Kidney (tissue), 14 donors: ENCODE results near the gene CNOT11. TPM values are rescaled to one million over a fixed set of nuclear protein-coding genes. Genes with fewer than 3 reads are reported as not detected.

Experiments used
- DNase-seq, 5 donors: peaks; one replicate each; pipeline ENCODE4 v3.0.0-alpha.2; 2013 to 2020
- FAIRE-seq: peaks from 2 replicates; lab custom pipeline; 2012; peaks lifted over from hg19 to GRCh38; lab: Jason Lieb, UNC
- H3K27ac ChIP-seq, 2 donors: one replicate each; pipeline ENCODE4 v1.7.0; 2013; ENCODE audit warnings: low read depth in 2 of 2, low read length in 2 of 2, inconsistent platforms in 1 of 2
- H3K27me3 ChIP-seq: one replicate; pipeline ENCODE4 v1.7.1; 2013; ENCODE audit warnings: low read length, inconsistent platforms; ENCODE audit not compliant: control insufficient read depth, insufficient read depth
- H3K36me3 ChIP-seq, 3 donors: one replicate each; pipeline versions ENCODE4 v1.7.0 to v1.7.1; 2013; ENCODE audit warnings: low read length in 3 of 3, control low read depth in 1 of 3, inconsistent platforms in 1 of 3; ENCODE audit not compliant: insufficient read depth in 3 of 3, control insufficient read depth in 2 of 3
- H3K4me1 ChIP-seq, 3 donors: one replicate each; pipeline versions ENCODE4 v1.7.0 to v1.7.1; 2013; ENCODE audit warnings: low read length in 3 of 3, inconsistent platforms in 1 of 3, low read depth in 1 of 3; ENCODE audit not compliant: control insufficient read depth in 2 of 3, insufficient read depth in 2 of 3
- H3K4me3 ChIP-seq, 3 donors: one replicate each; pipeline versions ENCODE4 v1.7.0 to v1.8.1; 2013; ENCODE audit warnings: low read length in 3 of 3, control low read depth in 1 of 3, inconsistent platforms in 1 of 3
- H3K9ac ChIP-seq, 3 donors: one replicate each; pipeline versions ENCODE4 v1.7.0 to v1.7.1; 2013; ENCODE audit warnings: low read length in 3 of 3, control low read depth in 1 of 3, inconsistent platforms in 1 of 3
- H3K9me3 ChIP-seq, 3 donors: one replicate each; pipeline versions ENCODE4 v1.7.0 to v1.7.1; 2013; ENCODE audit warnings: low read length in 3 of 3, control low read depth in 1 of 3, inconsistent platforms in 1 of 3; ENCODE audit not compliant: control insufficient read depth in 2 of 3, insufficient read depth in 1 of 3
- intact Hi-C: fragments of 100-400 bp; cut with DNase I; formaldehyde crosslinking; loops from one replicate; pipeline ENCODE4 v1.11.1; 2022
- polyA plus RNA-seq: library from polyadenylated mRNA; stranded (reverse); fragments of 350-450 nt; fragmentation: Illumina TruSeq; extraction: RNeasy Lipid Tissue Mini Kit (QIAGEN cat#74804); gene quantifications from one replicate; pipeline ENCODE4 v1.2.3, GENCODE V29; 2014; ENCODE audit warnings: low read depth, low replicate concordance; ENCODE audit not compliant: insufficient read depth
- total RNA-seq: library from RNA; stranded (reverse); fragmentation: NEBNext Ultra II Directional; extraction: Animal tissue kit (Norgen Biotek cat#: 25700); gene quantifications from one replicate; pipeline ENCODE4 v1.2.1, GENCODE V29; 2021
- TF ChIP-seq, protein P1 (sequence below): IDR thresholded peaks from 3 replicates; pipeline ENCODE4 v1.5.1; 2012; ENCODE audit warnings: mild to moderate bottlenecking, moderate library complexity, borderline replicate concordance; ENCODE audit not compliant: insufficient read depth; ENCODE audit errors: extremely low read depth
- donor health status: control.
- donor health status: control.
- donor health status: control.
- donor health status: control.
- donor health status: control.
- donor health status: DM: yes; HTN: yes; CAD: no.
- donor health status: Normal renal cell carcinoma (clear cell type).

CNOT11 gene
- total and polyA plus RNA-seq, 2 donors from 2014 or later = 28.4 to 45.7 TPM

GRCh38 chr2:101307950-101308431 is 55.3 kb downstream of the CNOT11 start:
- H3K36me3 ChIP-seq = no peaks in the 10 kb centered on the region
- TF ChIP-seq, protein P1, sequence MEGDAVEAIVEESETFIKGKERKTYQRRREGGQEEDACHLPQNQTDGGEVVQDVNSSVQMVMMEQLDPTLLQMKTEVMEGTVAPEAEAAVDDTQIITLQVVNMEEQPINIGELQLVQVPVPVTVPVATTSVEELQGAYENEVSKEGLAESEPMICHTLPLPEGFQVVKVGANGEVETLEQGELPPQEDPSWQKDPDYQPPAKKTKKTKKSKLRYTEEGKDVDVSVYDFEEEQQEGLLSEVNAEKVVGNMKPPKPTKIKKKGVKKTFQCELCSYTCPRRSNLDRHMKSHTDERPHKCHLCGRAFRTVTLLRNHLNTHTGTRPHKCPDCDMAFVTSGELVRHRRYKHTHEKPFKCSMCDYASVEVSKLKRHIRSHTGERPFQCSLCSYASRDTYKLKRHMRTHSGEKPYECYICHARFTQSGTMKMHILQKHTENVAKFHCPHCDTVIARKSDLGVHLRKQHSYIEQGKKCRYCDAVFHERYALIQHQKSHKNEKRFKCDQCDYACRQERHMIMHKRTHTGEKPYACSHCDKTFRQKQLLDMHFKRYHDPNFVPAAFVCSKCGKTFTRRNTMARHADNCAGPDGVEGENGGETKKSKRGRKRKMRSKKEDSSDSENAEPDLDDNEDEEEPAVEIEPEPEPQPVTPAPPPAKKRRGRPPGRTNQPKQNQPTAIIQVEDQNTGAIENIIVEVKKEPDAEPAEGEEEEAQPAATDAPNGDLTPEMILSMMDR = no peak
- no peaks in the 10 kb centered on the region for H3K9me3 ChIP-seq
- intact Hi-C loops = no loop called here
- DNase-seq = peak in 3 of 5 donors; percentile 36 to 77 (median 37)
- no peak for FAIRE-seq
- H3K4me1 ChIP-seq = peaks cover 5 to 12% (median 9%) of the 10 kb centered on the region in 3 donors
- H3K27me3 ChIP-seq = no peaks in the 10 kb centered on the region
- H3K27ac ChIP-seq = peak overlapping the region; percentile 88 to 95
- H3K9ac ChIP-seq = peak overlapping the region; percentile 43 to 92 (median 91)
- H3K4me3 ChIP-seq = peak overlapping the region; percentile 71 to 85 (median 82)

- no peaks in the 10 kb centered on the region for H3K36me3 ChIP-seq
- H3K27me3 ChIP-seq = no peaks in the 10 kb centered on the region
- intact Hi-C loops = no loop called here
- FAIRE-seq (no peak), DNase-seq (peak; percentile 94 to 98 (median 96))
- peak within 1 kb of the TSS; percentile 63 to 92 (median 91) for H3K9ac ChIP-seq
- H3K9me3 ChIP-seq = no peaks in the 10 kb centered on the region
- H3K27ac ChIP-seq = peak within 1 kb of the TSS; percentile 88 to 95
- TF ChIP-seq, protein P1 = no peak
- peaks cover 5 to 12% (median 9%) of the 10 kb centered on the region in 3 donors for H3K4me1 ChIP-seq
- H3K4me3 ChIP-seq = peak within 1 kb of the TSS; percentile 71 to 85 (median 82)
Observed at GRCh38 chr2:101308432-101309210, 55.9 kb downstream of the CNOT11 start, which contains the start of gene RNF149. Gene RNF149 (minus strand): TSS chr2:101308701. CDS start chr2:101308588, 113 bp downstream.

GRCh38 chr2:101310090-101310833 is 57.6 kb downstream of the CNOT11 start:
- intact Hi-C loops = no loop called here
- Histone ChIP-seq H3K9me3 (no peaks in the 10 kb centered on the region), H3K36me3 (no peaks in the 10 kb centered on the region), H3K27me3 (no peaks in the 10 kb centered on the region), H3K27ac (no peak overlapping the region), H3K4me3 (no peak overlapping the region), H3K4me1 (peaks cover 5 to 11% (median 9%) of the 10 kb centered on the region in 3 donors), H3K9ac (no peak overlapping the region)
- no peak for FAIRE-seq
- no peak for DNase-seq
- TF ChIP-seq, protein P1 = no peak
